ENCODE data around the gene AHCYL1. TPM values are rescaled to one million over a fixed set of nuclear protein-coding genes. Genes with fewer than 3 reads are reported as not detected.

The AHCYL1 gene
- polyA plus RNA-seq, 1 experiment = 133 TPM

DNA sequence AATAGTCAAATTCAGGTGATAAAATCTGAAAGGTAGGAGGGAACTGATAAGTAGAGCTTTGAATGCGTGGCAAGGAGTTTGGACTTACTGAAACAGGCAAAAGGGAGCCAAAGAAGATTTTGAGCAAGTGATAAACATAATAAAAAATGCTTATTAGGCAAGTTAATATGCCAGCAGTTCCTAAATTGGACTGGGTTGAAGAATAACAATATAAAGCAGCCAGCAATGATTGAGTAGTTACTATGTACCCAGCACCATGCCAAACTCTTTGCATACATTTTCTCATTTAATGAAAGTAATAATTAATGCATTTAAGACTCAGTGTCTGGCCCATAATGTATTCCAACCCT lies 23.8 kb upstream of the AHCYL1 start:
- H3K27ac ChIP-seq (ENCODE audit: low read depth, low read length) = no peak overlapping the region
- POLR2A ChIA-PET = interaction anchor here (1.5 to 1.6 kb wide), 2 partner anchors 24 to 84 kb away, joined by 4 read pairs; partner anchors contain the start of gene AHCYL1
- CTCF ChIA-PET = interaction anchor here (0.6 to 4.1 kb wide), 5 partner anchors 8 to 184 kb away, joined by 3 to 29 read pairs (median 4); partner anchors contain the start of gene AHCYL1

DNA sequence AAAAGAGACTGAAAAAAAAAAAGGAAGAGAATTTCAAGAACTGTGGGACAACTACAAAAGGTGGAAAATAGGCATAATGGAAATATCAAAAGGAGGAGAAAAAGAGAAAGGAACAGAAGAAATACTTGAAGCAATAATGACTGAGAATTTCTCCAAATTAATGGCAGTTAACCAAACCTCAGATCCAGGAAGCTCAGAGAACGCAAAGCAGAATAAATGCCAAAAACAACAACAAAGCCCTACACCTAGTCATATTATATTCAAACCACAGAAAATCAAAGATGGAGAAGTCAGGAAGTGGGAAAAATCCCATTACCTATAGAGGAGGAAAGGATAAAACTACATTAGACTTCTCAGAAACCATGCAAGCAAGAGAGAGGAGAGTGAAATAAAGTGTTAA lies 20.7 kb upstream of the AHCYL1 start:
- no peak overlapping the region for H3K4me3 ChIP-seq (ENCODE audit: low read depth, low read length)
- ChIA-PET CTCF (no interaction called here), POLR2A (interaction anchor here (0.7 kb wide), 1 partner anchor 170 kb away, joined by 3 read pairs; no protein-coding TSS in a partner anchor)
- no peak for TF ChIP-seq CTCF (IDR thresholded peaks at IDR 0.05; ENCODE audit: low read depth, low read length)
- no peaks in the 10 kb centered on the region; the same call in 1 of the 2 replicates for H3K9me3 ChIP-seq (ENCODE audit: control insufficient read depth, insufficient read depth, low read length)
- no peak overlapping the region for H3K27ac ChIP-seq (ENCODE audit: low read depth, low read length)
- DNase-seq (ENCODE audit: low read depth, low spot score) = no peak
- no peaks in the 10 kb centered on the region for H3K27me3 ChIP-seq (ENCODE audit: control insufficient read depth, insufficient read depth, low read length)

More for the DNA sequence above, 23.8 kb upstream of the AHCYL1 start:
- no peaks in the 10 kb centered on the region for H3K9me3 ChIP-seq (ENCODE audit: control insufficient read depth, insufficient read depth, low read length)
- no peak for DNase-seq (ENCODE audit: low read depth, low spot score)
- H3K27me3 ChIP-seq (ENCODE audit: control insufficient read depth, insufficient read depth, low read length) = no peaks in the 10 kb centered on the region
- no peak for TF ChIP-seq CTCF (IDR thresholded peaks at IDR 0.05; ENCODE audit: low read depth, low read length)
- H3K4me3 ChIP-seq (ENCODE audit: low read depth, low read length) = no peak overlapping the region

DNA sequence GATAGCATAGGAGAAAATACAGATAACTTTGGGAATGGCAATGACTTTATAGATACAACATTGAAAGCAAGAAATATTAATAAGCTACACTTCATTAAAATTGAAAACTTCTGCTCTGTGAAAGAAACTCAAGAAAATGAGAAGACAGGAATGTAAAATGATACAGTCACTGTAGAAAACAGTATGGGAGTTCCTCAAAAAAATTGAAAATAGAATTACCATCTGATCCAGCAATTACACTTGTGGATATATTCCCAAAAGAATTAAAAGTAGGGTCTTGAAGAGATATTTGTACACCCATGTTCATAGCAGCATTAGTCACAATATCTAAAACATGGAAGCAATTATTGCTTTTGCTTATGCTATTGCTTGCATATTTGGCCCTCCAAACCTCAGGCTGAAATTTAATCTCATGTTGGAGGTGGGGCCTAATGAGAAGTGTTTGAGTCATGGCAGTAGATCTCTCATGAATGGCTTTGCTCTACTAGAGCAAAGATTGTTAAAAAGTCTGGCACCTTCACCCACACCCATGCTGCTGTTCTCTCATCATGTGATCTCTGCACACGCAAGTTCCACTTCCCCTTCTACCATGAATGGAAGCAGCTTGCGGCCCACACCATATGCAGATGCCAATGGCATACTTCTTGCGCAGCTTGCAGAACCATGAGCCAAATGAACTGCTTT lies 15.3 kb upstream of the AHCYL1 start:
- no peak overlapping the region for H3K4me3 ChIP-seq (ENCODE audit: low read depth, low read length)
- TF ChIP-seq CTCF (IDR thresholded peaks at IDR 0.05; ENCODE audit: low read depth, low read length) = no peak
- no peaks in the 10 kb centered on the region; the same call in 1 of the 2 replicates for H3K9me3 ChIP-seq (ENCODE audit: control insufficient read depth, insufficient read depth, low read length)
- no peak overlapping the region for H3K27ac ChIP-seq (ENCODE audit: low read depth, low read length)
- no peak for DNase-seq (ENCODE audit: low read depth, low spot score)
- H3K27me3 ChIP-seq (ENCODE audit: control insufficient read depth, insufficient read depth, low read length) = no peaks in the 10 kb centered on the region
- CTCF ChIA-PET = interaction anchor here (0.6 to 1.5 kb wide), 3 partner anchors 15 to 437 kb away, joined by 3 to 6 read pairs (median 3); partner anchors contain the start of gene AHCYL1
- POLR2A ChIA-PET = no interaction called here

DNA sequence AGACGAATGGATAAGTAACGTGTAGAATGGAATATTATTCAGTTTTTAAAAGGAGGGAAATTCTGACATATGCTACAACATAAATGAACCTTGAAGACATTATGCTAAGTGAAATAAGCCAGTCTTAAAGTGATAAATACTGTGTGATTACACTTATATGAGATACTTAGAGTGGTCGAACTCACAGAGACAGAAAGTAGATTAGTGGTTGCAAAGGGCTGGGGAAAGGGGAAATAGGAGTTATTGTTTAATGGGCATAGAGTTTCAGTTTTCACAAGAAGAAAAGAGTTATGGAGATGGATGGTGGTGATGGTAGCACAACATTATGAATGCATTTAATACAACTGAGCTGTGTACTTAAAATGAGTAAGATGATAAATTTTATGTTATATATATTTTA lies 14.7 kb upstream of the AHCYL1 start:
- no peak for DNase-seq (ENCODE audit: low read depth, low spot score)
- TF ChIP-seq CTCF (IDR thresholded peaks at IDR 0.05; ENCODE audit: low read depth, low read length) = no peak
- H3K27ac ChIP-seq (ENCODE audit: low read depth, low read length) = no peak overlapping the region
- no peaks in the 10 kb centered on the region; the same call in 1 of the 2 replicates for H3K9me3 ChIP-seq (ENCODE audit: control insufficient read depth, insufficient read depth, low read length)
- H3K27me3 ChIP-seq (ENCODE audit: control insufficient read depth, insufficient read depth, low read length) = no peaks in the 10 kb centered on the region
- H3K4me3 ChIP-seq (ENCODE audit: low read depth, low read length) = no peak overlapping the region
- CTCF ChIA-PET = interaction anchor here (1.5 kb wide), 1 partner anchor 15 kb away, joined by 6 read pairs; the partner anchor contains the start of gene AHCYL1
- POLR2A ChIA-PET = no interaction called here

GRCh38 chr1:109971559-109971958 lies 13.0 kb upstream of the AHCYL1 start:
- Histone ChIP-seq H3K27ac (ENCODE audit: low read depth, low read length) (no peak overlapping the region), H3K4me3 (ENCODE audit: low read depth, low read length) (no peak overlapping the region), H3K27me3 (ENCODE audit: control insufficient read depth, insufficient read depth, low read length) (no peaks in the 10 kb centered on the region), H3K9me3 (ENCODE audit: control insufficient read depth, insufficient read depth, low read length) (peaks cover 4% of the 10 kb centered on the region; the same call in 1 of the 2 replicates)
- CTCF ChIA-PET = interaction anchor here (0.8 kb wide), 2 partner anchors 12 to 197 kb away, joined by 3 read pairs; no protein-coding TSS in a partner anchor
- TF ChIP-seq CTCF (IDR thresholded peaks at IDR 0.05; ENCODE audit: low read depth, low read length) = no peak
- DNase-seq (ENCODE audit: low read depth, low spot score) = no peak
- POLR2A ChIA-PET = no interaction called here

All from AG04450 (cell line).